ENCODE measurements around the gene ZNF423.
A peak's percentile ranks its signal among the peaks of the same experiment; 100 is the strongest.

The ZNF423 gene

DNA sequence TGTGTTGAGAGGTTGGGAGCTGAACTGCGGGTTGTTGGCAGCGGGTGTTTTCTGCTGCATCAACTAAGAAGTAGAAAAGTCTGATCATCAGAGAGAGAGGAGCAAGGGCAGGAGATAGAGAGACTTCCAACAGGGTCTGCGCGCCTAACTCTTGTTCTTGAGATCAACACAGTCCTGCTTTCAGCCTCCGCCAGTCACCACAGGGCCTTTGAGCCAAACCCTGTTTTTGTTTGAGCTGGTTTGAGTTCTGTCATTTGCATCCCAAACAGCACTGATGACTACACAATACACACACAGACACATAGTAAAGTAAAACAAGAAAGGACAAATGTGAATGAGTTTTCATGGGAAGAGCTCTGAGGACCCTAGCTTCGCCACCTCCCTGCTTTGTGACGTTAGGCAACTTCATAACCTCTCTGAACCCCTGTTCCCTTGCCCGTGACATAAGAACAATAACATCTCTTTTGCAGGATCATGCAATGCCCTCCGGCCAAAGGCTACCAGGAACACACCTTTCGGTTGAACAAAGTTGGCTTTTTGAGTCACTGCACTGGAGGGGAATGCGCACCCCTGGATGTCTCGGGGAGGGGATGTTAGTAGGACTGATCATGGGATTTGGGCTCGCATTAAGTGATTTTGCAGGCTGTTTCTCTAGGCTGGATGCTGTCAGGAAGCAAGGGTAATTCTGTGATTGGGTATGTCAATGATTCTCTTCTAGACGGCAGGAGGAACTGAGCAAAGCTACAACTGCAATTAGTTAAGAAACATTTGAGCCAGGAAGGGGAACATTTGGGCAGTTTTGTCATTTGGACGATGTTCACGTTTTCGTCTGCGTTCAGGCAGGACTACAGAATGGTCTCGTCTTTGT lies 390.0 kb downstream of the ZNF423 start:
- DNase-seq (ENCODE audit: low read depth in 1 of 2, low spot score in 1 of 2), result no peak

DNA sequence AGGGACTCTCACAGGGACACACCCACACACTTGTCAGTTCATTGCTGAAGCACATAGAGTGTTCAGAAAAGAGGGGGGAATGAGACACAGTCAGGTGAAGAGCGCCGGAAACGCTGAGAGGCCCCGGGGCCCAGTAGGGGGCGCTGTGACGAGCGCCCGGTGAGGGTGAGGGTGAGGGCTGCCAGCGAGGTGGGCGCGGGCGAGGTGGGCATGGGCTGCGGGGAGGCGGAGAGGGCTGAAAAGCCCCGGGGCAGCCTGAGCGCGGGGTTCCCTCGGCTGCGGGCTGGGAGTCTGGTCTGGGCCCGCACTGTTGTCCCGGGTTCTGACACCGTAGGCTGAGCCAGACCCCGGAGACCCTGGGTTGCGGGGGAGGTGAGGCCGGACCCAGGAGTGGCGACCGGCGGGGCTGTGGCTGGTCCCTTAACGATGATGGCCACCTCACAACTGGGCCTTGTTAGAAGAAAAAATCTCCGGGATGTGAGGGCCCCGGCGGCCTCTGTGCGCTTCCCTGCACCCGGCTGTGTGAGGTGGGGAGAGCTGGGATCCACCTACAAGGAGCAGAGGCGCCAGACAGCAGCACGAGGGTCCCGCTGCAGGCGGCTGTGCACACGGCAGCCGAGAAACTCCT lies 390.9 kb downstream of the ZNF423 start:
- no peak for DNase-seq (ENCODE audit: low read depth in 1 of 2, low spot score in 1 of 2)

DNA sequence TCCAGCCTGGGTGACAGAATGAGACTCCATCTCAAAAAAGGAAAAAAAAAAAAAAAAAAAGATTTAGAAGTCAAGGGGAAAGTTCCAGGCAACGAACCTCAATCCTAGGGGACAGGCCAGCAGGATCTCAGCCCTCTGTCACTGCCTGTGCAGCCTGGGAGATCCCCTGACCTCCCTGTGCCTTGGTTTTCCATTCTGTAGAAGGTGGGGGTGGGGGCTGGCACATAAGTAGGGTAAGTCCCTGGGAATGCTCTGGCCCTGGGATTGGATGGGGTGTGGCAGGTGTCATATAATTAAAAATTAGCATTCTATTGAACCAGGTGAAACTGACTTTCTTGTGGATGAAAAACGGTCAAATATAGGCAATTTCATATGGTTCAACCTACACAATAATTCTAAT lies 391.8 kb downstream of the ZNF423 start:
- DNase-seq (ENCODE audit: low read depth in 1 of 2, low spot score in 1 of 2), result no peak

DNA sequence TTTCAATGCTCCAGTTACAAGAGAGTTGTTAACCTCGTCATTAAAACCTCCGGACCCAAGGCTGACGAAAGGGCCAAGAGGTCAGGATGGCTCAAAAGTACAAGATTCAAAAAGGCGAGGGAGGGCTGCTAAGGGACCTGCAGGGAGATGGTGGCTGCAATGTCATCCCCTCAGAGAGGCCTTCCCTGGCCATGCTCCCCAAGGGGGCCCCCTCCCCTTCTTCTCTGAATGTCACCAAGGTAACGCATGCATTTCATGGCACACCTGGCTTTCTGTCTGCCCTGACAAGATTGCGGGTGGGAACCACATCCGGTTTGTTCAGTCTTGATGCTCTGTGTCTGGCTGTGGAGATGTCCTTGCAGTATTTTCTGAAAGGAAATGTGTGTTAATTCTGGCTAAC lies 392.4 kb downstream of the ZNF423 start:
- DNase-seq (ENCODE audit: low read depth in 1 of 2, low spot score in 1 of 2), result peak in 1 of 2 donors; percentile 42

DNA sequence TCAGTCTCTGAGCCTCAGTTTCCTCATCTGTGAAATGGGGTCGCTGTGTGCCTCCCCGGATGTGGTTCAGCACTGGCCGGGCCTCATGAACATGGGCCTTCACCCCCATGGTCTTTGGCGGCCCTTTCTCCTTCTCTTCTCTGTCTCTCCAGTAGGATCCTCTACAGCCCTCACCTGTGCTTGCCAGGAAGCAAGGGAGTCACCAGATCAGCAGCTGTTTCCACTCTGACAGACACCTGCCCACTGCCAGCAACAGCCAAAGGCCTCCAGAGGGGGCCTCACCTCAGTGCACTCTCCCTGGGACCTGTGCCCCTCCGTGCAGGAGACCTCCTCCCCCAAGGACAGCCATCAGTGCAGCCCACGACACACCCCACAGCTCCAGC lies 392.9 kb downstream of the ZNF423 start:
- no peak for DNase-seq (ENCODE audit: low read depth in 1 of 2, low spot score in 1 of 2)

DNA sequence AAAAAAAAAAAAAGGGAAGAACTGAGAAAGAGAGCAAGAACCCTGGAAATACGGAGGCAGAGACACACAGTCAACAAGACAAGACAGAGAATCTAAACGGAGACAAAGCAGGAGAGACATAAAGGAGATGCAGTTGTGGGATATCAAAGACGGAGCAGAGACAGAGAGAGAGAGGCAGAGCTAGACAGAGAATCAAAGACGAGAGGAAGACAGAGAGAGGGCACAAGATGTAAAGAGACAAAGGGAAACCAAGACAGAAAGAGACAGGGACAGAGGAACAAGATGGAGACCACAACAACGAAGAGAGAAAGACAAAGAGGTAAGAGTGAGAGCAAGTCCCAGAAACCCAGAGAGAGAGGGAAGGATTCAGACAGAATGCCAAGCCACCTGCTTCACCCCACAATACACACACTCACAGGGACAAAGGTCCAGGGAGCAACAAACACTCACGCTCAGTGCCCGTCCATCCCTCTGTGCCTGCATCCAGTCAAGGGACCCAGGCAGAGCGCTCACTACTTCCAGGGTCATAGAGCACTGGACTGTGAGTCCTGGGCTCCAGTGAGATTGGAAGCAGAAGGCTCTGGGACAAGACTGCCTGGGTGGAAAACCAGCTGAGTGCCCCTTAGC lies 393.4 kb downstream of the ZNF423 start:
- no peak for DNase-seq (ENCODE audit: low read depth in 1 of 2, low spot score in 1 of 2)

DNA sequence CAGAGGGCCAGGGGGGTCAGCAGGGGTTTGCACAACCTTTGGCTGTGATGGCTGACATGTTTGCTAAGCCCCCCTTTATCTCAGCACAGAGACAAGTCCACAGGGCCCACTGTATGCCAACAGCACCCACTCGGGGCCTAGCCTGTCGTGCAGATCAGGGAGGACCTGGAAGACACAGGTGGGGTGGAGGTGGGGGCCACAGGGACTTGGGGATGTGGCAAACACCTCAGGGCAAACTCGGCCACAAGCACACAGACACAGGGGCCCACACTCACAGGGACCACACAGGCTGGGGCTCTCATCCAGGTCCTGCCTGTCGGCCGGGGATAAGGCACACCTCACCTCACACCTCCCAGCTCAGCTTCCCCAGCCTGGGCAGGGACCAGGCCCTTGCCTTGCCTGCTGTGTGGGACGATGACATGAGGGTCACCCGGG lies 394.4 kb downstream of the ZNF423 start:
- no peak for DNase-seq (ENCODE audit: low read depth in 1 of 2, low spot score in 1 of 2)

DNA sequence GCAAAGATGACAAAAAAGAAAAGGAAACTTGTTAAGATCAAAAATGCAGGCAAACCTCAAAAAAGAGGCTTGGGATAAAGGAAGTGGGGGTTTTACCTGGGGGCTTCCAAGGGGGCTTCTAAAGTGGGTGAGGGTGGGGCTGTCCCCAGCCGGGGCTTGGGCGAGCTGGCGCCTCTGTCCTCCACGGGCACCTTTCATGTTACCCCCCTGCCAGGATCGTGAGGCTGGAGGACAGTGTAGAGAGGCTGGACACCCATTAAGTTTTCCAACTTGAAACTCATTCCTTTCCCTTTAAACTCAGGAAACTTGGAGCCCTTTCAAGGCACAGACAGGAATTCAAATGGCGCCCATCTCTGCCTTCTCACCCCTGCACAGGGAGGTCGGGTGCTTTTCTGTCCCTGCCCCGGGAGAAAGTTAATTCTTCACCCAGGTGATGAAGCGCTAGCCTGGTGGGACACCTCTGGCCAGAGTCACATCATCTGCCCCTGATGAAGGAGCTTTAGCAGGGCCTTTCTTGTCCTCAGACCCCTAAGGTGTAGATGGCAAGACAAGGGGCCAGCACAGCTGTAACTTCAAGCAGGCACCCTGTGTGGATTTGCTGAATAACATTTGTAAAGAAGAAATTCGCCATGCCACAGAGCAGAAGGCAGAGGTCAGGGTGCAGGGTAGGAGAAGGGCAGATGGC lies 395.0 kb downstream of the ZNF423 start:
- no peak for DNase-seq (ENCODE audit: low read depth in 1 of 2, low spot score in 1 of 2)

DNA sequence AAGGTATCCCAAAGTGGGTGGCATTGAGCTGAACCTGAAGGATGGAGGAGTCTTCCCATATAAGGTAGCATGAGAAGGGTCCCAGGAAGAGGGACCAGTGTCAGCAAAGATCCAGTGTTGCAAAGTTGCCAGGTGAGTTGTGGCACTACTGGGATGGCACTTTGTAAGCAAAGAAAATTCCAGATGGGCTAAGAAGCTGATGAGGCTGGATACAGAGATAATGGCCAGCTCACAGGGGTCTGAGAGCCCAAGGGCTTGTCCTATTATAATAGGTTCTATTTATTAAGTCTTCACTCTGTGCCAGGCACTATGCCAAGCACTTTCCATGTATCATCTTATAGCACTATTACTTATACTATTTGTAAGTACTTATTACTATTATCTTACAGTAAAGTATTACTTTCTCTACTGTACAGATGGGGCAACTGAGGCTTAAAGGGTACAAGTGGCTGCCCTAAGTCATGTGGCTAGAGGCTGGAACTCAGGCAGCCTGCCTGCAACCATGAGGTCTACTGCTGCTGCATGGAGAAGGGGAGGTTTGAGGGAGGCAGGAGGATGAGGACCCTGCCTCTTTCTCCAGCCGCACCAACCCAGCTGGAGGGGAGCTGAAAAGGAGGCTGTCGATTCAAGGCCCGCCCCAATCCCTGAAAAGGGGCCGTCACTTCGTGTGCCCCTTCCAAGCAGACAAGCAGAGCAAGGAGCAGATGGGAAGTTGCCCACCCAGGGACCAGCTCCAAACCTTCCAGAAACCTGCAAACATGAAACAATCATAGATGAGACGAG lies 395.8 kb downstream of the ZNF423 start:
- no peak for DNase-seq (ENCODE audit: low read depth in 1 of 2, low spot score in 1 of 2)

DNA sequence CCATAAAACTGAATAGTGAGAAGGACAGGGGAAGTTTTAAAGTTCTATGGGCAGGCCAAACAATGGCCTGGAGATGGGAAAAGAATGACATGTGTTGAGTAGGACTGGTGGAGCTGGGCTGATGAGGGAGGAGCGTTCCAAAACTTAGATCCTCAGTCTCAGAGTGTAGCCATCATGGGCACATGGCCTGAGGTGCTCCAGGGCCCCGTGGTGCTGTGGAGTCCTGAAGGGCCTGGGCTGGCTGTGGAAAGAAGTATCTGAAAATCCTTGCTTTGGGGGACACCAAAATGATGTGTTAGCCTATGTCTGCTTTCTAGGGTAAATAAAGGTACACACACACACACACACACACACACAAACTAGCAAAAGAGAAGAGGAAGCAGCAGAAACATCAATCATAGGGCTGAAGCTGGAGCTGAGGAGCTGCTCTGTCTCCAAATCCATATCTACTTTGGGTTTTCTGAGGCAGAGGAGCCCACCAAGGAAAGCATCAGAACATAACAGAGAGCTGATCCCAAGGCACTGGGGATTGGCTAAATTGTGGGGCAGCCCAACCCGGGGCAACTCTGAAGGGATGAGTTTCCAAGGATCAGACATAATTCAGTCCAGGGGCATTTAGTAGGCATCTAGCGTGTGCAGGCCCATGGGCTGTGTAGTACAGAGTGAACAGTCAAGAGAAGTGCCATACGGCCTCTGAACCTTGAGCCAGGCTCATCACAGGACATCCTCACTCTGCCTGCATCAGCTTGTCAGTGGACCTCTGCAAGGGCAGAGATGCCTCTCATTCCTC lies 397.1 kb downstream of the ZNF423 start:
- no peak for DNase-seq (ENCODE audit: low read depth in 1 of 2, low spot score in 1 of 2)

DNA sequence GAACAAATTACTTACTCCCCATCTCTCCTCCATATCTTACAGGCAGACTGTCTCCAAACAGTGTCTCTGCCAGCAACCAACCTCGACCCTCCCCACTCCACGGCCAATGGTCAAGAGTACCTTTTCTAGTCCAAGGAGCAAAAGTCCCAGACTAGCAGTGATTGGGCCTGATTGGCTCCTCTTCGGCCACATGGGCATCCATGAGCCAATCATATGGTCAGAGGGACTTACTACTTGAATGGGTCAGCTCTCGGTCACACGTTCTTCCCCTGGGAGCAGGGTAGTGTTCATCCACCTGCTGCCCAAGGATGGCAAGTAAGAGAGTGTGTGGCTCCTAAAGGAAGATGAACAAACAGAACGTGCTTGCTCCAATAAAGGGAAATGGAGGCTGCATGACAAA lies 397.7 kb downstream of the ZNF423 start:
- no peak for DNase-seq (ENCODE audit: low read depth in 1 of 2, low spot score in 1 of 2)

DNA sequence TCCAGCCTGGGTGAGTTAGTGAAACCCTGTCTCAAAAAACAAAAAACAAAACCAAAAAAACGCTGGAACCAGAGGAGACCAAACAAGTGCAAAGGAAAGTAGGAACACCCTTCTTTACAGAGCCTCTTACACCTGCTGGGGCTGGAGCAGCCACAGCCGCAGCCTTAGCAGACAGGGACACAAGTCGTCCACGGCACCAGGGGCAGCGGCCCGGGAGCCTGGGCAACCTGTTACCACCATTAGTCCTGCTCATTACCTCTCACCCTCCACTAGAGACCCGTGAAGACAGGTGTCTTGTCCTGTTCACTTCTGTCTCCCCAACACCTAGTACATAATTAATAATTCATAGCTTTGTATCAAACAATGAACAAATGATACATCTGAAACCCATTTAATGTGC lies 398.7 kb downstream of the ZNF423 start:
- DNase-seq (ENCODE audit: low read depth in 1 of 2, low spot score in 1 of 2), result no peak

DNA sequence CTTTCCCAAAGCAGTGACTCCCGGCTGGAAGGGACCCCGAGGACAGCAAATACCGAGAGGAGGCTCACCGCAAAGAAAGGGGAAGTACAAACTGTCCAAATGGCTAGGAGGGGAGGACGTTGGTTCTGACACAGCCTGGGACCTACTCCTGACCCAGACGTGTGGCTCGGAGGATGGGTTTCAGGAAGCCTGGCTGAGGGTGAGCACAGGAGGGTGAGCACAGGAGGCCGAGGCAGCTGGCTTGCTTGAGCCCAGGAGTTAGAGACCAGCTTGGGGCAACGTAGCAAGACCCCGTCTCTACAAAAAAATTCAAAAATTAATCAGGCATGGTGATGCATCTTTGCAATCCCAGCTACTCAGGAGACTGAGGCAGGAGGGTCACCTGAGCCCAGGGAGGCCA lies 399.1 kb downstream of the ZNF423 start:
- DNase-seq (ENCODE audit: low read depth in 1 of 2, low spot score in 1 of 2), result no peak

DNA sequence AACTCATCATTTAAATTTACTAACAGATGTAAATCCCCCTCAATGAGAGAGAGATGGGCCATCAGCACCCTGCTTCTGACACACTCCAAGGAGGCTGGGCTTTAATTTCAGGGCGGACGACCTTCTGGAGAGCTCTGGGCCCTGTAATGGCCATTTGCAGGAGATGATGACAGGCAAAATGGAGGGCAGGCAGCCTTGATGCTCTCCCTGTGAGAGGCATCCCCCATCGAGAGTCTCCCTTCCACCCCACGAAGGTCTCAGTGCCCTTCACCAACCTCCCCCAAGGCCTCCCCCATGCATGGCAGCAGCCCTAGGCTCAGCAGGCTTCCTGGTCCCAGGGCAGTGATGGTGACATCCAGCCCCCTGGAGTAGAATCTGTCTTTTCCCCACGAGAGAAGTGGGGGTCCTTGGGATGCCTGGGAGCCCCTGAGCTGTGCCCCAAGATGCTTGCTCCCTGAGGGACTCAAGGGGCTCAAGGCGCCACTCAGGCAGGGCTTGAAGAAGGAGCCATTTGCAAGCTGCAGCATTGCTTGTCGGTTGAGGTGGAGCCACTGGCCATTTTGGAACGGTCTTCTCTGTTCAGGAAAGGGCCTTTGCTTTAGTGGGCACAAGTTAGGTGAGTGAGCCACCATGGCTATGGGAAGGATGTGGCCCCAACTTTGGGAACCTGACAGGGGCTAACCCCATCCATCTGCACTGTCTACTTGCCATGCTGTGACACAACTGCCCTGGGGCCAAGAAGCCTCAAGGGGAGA lies 399.7 kb downstream of the ZNF423 start:
- DNase-seq (ENCODE audit: low read depth in 1 of 2, low spot score in 1 of 2), result no peak

DNA sequence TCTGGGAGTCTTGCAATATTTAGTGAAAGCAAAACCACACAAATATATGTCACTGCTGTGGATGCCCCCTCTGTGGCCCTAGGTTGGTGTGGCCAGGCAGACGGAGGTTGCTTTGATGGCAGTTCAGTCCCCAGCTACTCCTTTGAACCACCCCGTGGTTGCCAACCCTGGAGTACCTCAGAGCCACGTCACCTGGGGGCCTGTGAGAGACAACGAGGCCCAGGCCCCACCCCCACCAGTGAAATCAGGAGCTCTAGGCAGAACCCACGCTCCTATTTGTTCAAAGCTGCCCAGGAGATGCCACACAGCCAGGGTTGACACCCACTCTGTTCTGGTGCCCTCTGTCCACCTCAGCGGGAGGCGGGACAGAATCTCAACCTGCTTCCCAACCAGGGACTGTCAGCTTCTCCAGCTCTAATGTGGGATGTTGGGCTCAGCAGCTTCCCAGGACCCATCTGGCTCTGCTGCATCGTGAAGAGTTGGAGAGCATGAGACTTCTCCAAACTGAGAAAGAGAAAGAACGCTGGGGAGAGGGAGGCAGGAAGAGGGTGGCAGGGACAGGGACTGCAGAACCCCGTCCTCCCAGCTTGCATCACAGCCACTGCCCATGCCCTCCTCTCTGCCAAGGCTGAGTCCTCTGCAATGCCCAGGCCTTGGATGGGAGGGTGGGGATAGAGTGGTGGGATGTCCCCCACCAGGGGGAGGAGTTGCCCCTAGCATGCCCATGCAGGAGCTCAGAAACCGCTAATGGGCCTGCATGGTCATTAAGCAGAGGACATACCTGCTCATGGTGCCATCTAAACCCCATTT lies 400.5 kb downstream of the ZNF423 start:
- DNase-seq (ENCODE audit: low read depth in 1 of 2, low spot score in 1 of 2), result no peak

DNA sequence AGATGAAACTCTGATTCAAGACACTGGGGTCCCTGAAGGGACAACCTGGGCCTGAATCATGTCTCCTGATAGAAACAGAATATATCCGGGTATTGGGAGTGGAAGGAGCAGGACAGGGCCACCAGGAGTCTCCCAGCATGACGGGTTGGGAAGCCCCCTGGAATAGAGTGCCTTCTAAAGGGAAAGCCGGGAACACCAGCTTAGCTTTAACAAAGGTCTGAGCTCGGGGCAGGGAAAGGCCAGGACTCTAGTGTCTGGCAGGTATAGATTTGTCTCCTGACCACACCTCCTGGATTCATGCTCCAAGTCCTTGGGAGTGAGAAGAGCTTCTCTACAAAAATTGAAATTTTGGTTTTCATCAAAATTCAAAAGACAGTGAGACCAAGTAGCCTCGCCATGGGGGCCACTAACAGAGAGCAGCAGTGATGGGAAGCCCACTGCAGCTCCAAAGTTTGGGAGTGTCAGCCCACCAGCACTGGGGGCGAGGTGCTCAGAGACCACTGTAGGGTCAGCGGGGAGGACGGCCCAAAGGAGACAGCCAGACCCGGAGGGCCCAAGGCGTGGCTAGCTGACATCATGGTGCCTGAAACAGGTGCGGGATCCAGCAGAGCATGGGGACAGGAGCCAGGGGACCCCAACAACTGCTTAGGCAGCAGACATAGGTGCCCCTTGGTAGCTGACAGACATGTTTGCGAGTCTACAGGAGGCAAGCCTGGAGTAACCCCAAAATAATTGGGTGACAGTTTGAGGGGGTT lies 401.3 kb downstream of the ZNF423 start:
- no peak for DNase-seq (ENCODE audit: low read depth in 1 of 2, low spot score in 1 of 2)

DNA sequence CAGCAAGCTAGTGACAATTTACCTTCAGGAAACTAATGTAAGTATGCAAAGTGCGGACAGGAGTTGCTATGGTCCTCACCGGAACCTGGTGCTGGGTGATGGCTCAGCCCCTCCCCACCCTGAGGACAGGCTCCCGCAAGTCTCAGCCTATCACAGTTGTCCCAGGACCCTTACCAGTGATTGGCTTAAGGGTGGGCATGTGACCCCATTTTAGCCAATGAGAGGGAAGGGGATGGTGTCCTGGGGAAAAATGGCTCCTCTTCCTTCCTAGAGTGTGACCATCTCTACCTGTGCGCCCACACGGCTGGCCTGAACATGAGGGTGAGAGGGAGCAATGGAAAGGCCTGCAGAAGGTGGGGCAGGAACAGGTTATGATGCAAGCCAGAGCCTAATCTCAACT lies 401.9 kb downstream of the ZNF423 start:
- DNase-seq (ENCODE audit: low read depth in 1 of 2, low spot score in 1 of 2), result no peak

DNA sequence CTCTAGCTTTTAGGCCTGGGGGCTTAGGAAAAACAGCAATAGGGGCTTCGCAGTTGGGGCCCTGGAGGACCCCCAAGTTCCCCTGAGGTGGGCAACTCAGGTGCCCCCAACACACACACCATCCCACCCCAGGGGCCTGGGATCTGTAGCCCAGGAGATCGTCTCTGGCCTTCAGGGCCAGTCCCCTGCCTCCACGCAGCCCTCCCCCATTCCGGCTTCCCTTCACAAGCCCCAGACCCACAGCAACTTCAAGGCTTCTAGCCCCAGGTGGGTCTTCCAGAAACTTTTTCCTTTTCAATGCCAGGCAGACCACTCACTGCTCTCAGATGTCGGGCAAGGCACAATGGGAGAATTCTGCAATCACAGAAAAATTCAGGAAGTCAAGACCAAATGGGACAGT lies 402.9 kb downstream of the ZNF423 start:
- no peak for DNase-seq (ENCODE audit: low read depth in 1 of 2, low spot score in 1 of 2)

Measured in stimulated activated CD4-positive, alpha-beta T cell treated with anti-CD3 and anti-CD28 coated beads, Interleukin-15, amount 100 ng/mL, for 1 hour (primary cell).